HUES6 (cell line): Measurements from ENCODE around the gene PARP11.
"Not testable (repeated sequence)": the region's sequence is repeated elsewhere in the genome, so short reads cannot be mapped to it uniquely, and the experiment has no call there.

Experiments
- H3K27ac ChIP-seq: 2 replicates; pipeline ENCODE4 v1.7.0; 2013; ENCODE audit warnings: low read depth, mild to moderate bottlenecking, low read length, inconsistent platforms
- H3K27me3 ChIP-seq: 2 replicates; pipeline ENCODE4 v1.6.1; 2013; ENCODE audit warnings: low read length; ENCODE audit not compliant: control insufficient read depth, insufficient read depth
- H3K36me3 ChIP-seq: 2 replicates; pipeline ENCODE4 v1.6.1; 2013; ENCODE audit warnings: low read length; ENCODE audit not compliant: control insufficient read depth, insufficient read depth
- H3K4me1 ChIP-seq: 2 replicates; pipeline ENCODE4 v1.6.1; 2013; ENCODE audit warnings: low read length; ENCODE audit not compliant: control insufficient read depth, insufficient read depth
- H3K4me3 ChIP-seq: 2 replicates; pipeline ENCODE4 v1.5.1; 2013; ENCODE audit warnings: low read depth, low read length
- H3K9ac ChIP-seq: one replicate; pipeline ENCODE4 v1.6.1; 2013; ENCODE audit warnings: mild to moderate bottlenecking, low read length
- H3K9me3 ChIP-seq: 2 replicates; pipeline ENCODE4 v1.6.1; 2013; ENCODE audit warnings: low read depth, low read length; ENCODE audit not compliant: control insufficient read depth, insufficient read depth

Gene PARP11

GRCh38 chr12:3839745-3840144 is 33.5 kb downstream of the PARP11 start:
- H3K27ac ChIP-seq, H3K9ac ChIP-seq: not testable (repeated sequence)

GRCh38 chr12:3838701-3839548 is 34.3 kb downstream of the PARP11 start:
- H3K9ac ChIP-seq, H3K4me1 ChIP-seq, H3K27me3 ChIP-seq, H3K4me3 ChIP-seq, H3K9me3 ChIP-seq, H3K27ac ChIP-seq, H3K36me3 ChIP-seq: not testable (repeated sequence)

More at GRCh38 chr12:3839745-3840144, 33.5 kb downstream of the PARP11 start:
- not testable (repeated sequence) for H3K9me3 ChIP-seq, H3K4me3 ChIP-seq, H3K27me3 ChIP-seq, H3K4me1 ChIP-seq, H3K36me3 ChIP-seq

- Histone ChIP-seq H3K9me3 (peaks cover 3% of the 10 kb centered on the region; the same call in 1 of the 2 replicates), H3K4me3 (no peak overlapping the region), H3K4me1 (peaks cover 12% of the 10 kb centered on the region), H3K27me3 (no peaks in the 10 kb centered on the region), H3K9ac (no peak overlapping the region), H3K27ac (no peak overlapping the region), H3K36me3 (no peaks in the 10 kb centered on the region)
Observed at GRCh38 chr12:3838076-3838475, 35.1 kb downstream of the PARP11 start.

GRCh38 chr12:3837049-3837448 is 36.1 kb downstream of the PARP11 start:
- Histone ChIP-seq H3K27me3 (no peaks in the 10 kb centered on the region), H3K4me1 (peaks cover 12% of the 10 kb centered on the region), H3K9ac (no peak overlapping the region), H3K27ac (no peak overlapping the region), H3K4me3 (no peak overlapping the region), H3K9me3 (peaks cover 3% of the 10 kb centered on the region; the same call in 1 of the 2 replicates), H3K36me3 (no peaks in the 10 kb centered on the region)

GRCh38 chr12:3836641-3837040 is 36.6 kb downstream of the PARP11 start:
- Histone ChIP-seq H3K4me1 (peaks cover 12% of the 10 kb centered on the region), H3K27me3 (no peaks in the 10 kb centered on the region), H3K27ac (no peak overlapping the region), H3K4me3 (no peak overlapping the region), H3K9me3 (peaks cover 3% of the 10 kb centered on the region; the same call in 1 of the 2 replicates), H3K9ac (no peak overlapping the region), H3K36me3 (no peaks in the 10 kb centered on the region)

- Histone ChIP-seq H3K36me3 (no peaks in the 10 kb centered on the region), H3K27ac (no peak overlapping the region), H3K9me3 (peaks cover 3% of the 10 kb centered on the region; the same call in 1 of the 2 replicates), H3K4me1 (peaks cover 12% of the 10 kb centered on the region), H3K4me3 (no peak overlapping the region), H3K9ac (no peak overlapping the region), H3K27me3 (no peaks in the 10 kb centered on the region)
Observed at GRCh38 chr12:3835914-3836313, 37.3 kb downstream of the PARP11 start.

GRCh38 chr12:3834774-3835173 is 38.4 kb downstream of the PARP11 start:
- Histone ChIP-seq H3K27me3 (no peaks in the 10 kb centered on the region), H3K36me3 (no peaks in the 10 kb centered on the region), H3K9me3 (peaks cover 2% of the 10 kb centered on the region; the same call in 1 of the 2 replicates), H3K4me1 (peaks cover 12% of the 10 kb centered on the region), H3K9ac (no peak overlapping the region), H3K4me3 (no peak overlapping the region), H3K27ac (no peak overlapping the region)

GRCh38 chr12:3833670-3834310 is 39.4 kb downstream of the PARP11 start:
- Histone ChIP-seq H3K4me3 (no peak overlapping the region), H3K27me3 (no peaks in the 10 kb centered on the region), H3K9ac (no peak overlapping the region), H3K36me3 (no peaks in the 10 kb centered on the region), H3K4me1 (peaks cover 12% of the 10 kb centered on the region), H3K27ac (no peak overlapping the region), H3K9me3 (no peaks in the 10 kb centered on the region)

GRCh38 chr12:3832738-3833137 is 40.5 kb downstream of the PARP11 start:
- Histone ChIP-seq H3K9ac (no peak overlapping the region), H3K9me3 (no peaks in the 10 kb centered on the region), H3K4me3 (no peak overlapping the region), H3K36me3 (no peaks in the 10 kb centered on the region), H3K4me1 (peaks cover 12% of the 10 kb centered on the region), H3K27me3 (no peaks in the 10 kb centered on the region), H3K27ac (no peak overlapping the region)

GRCh38 chr12:3828888-3829287 is 44.3 kb downstream of the PARP11 start:
- H3K4me1 ChIP-seq = peaks cover 2% of the 10 kb centered on the region
- H3K36me3 ChIP-seq = peaks cover 10% of the 10 kb centered on the region
- no peaks in the 10 kb centered on the region for H3K9me3 ChIP-seq
- H3K27me3 ChIP-seq = no peaks in the 10 kb centered on the region
- no peak overlapping the region for H3K9ac ChIP-seq
- H3K4me3 ChIP-seq = no peak overlapping the region
- H3K27ac ChIP-seq = no peak overlapping the region

GRCh38 chr12:3827301-3828000 is 45.7 kb downstream of the PARP11 start:
- H3K27me3 ChIP-seq = no peaks in the 10 kb centered on the region
- H3K27ac ChIP-seq = no peak overlapping the region
- H3K36me3 ChIP-seq = peaks cover 10% of the 10 kb centered on the region
- H3K4me3 ChIP-seq = no peak overlapping the region
- H3K4me1 ChIP-seq = no peaks in the 10 kb centered on the region
- no peaks in the 10 kb centered on the region for H3K9me3 ChIP-seq
- H3K9ac ChIP-seq = no peak overlapping the region
